Effector memory CD4-positive, alpha-beta T cell (primary cell): ENCODE data around the gene SLC22A31.

Experiments used
- DNase-seq, 3 donors: peaks; one replicate each; pipeline ENCODE4 v3.0.0-alpha.2; 2020
- H3K27ac ChIP-seq: 2 replicates; pipeline ENCODE4 v1.7.0; 2013; ENCODE audit warnings: mild to moderate bottlenecking, low read length, moderate library complexity; ENCODE audit not compliant: insufficient read depth, poor library complexity, severe bottlenecking
- H3K27me3 ChIP-seq: replicated peaks from 2 replicates; pipeline ENCODE4 v1.7.0; 2013; ENCODE audit warnings: mild to moderate bottlenecking, low read length; ENCODE audit not compliant: insufficient read depth, control insufficient read depth, poor library complexity, severe bottlenecking
- H3K36me3 ChIP-seq: 2 replicates; pipeline ENCODE4 v1.7.0; 2013; ENCODE audit warnings: mild to moderate bottlenecking, low read length, moderate library complexity; ENCODE audit not compliant: control insufficient read depth, insufficient read depth
- H3K4me1 ChIP-seq: 2 replicates; pipeline ENCODE4 v1.7.0; 2013; ENCODE audit warnings: low read length, mild to moderate bottlenecking; ENCODE audit not compliant: control insufficient read depth, insufficient read depth, poor library complexity, severe bottlenecking
- H3K4me3 ChIP-seq: 2 replicates; pipeline ENCODE4 v1.7.0; 2013; ENCODE audit warnings: low read length, low read depth, mild to moderate bottlenecking; ENCODE audit not compliant: insufficient read depth, poor library complexity, severe bottlenecking
- H3K9me3 ChIP-seq: 2 replicates; pipeline ENCODE4 v1.7.0; 2013; ENCODE audit warnings: mild to moderate bottlenecking, low read length, moderate library complexity; ENCODE audit not compliant: control insufficient read depth

Gene SLC22A31

GRCh38 chr16:89156740-89157645, 43.3 kb downstream of the SLC22A31 start:
- H3K4me3 ChIP-seq, result no peak overlapping the region
- no peak overlapping the region for H3K27ac ChIP-seq
- H3K36me3 ChIP-seq, result peaks cover under 1% of the 10 kb centered on the region
- no peaks in the 10 kb centered on the region for H3K27me3 ChIP-seq
- no peaks in the 10 kb centered on the region for H3K4me1 ChIP-seq
- H3K9me3 ChIP-seq, result no peaks in the 10 kb centered on the region
- DNase-seq, result no peak

- no peak for DNase-seq
- H3K27me3 ChIP-seq, result no peaks in the 10 kb centered on the region
- H3K4me1 ChIP-seq, result no peaks in the 10 kb centered on the region
- H3K36me3 ChIP-seq, result peaks cover 4% of the 10 kb centered on the region
- no peak overlapping the region for H3K27ac ChIP-seq
- H3K9me3 ChIP-seq, result no peaks in the 10 kb centered on the region
- no peak overlapping the region for H3K4me3 ChIP-seq
Observed at GRCh38 chr16:89155851-89156739, 44.2 kb downstream of the SLC22A31 start.

- Histone ChIP-seq H3K36me3 (peaks cover 10% of the 10 kb centered on the region), H3K4me1 (no peaks in the 10 kb centered on the region), H3K9me3 (no peaks in the 10 kb centered on the region), H3K27me3 (no peaks in the 10 kb centered on the region), H3K27ac (no peak overlapping the region), H3K4me3 (no peak overlapping the region)
- DNase-seq, result no peak
Observed at GRCh38 chr16:89155184-89155679, 45.1 kb downstream of the SLC22A31 start.

GRCh38 chr16:89154390-89155183, 45.8 kb downstream of the SLC22A31 start:
- peaks cover 15% of the 10 kb centered on the region for H3K36me3 ChIP-seq
- DNase-seq, result no peak
- no peaks in the 10 kb centered on the region for H3K4me1 ChIP-seq
- no peak overlapping the region for H3K27ac ChIP-seq
- no peak overlapping the region for H3K4me3 ChIP-seq
- no peaks in the 10 kb centered on the region for H3K9me3 ChIP-seq
- H3K27me3 ChIP-seq, result no peaks in the 10 kb centered on the region

- Histone ChIP-seq H3K9me3 (no peaks in the 10 kb centered on the region), H3K36me3 (peaks cover 22% of the 10 kb centered on the region), H3K4me1 (no peaks in the 10 kb centered on the region), H3K27me3 (no peaks in the 10 kb centered on the region), H3K4me3 (no peak overlapping the region), H3K27ac (no peak overlapping the region)
- no peak for DNase-seq
Observed at GRCh38 chr16:89153848-89154271, 46.5 kb downstream of the SLC22A31 start.

GRCh38 chr16:89152831-89153700, 47.3 kb downstream of the SLC22A31 start:
- Histone ChIP-seq H3K9me3 (no peaks in the 10 kb centered on the region), H3K27ac (no peak overlapping the region), H3K27me3 (no peaks in the 10 kb centered on the region), H3K36me3 (peaks cover 26% of the 10 kb centered on the region), H3K4me1 (no peaks in the 10 kb centered on the region), H3K4me3 (no peak overlapping the region)
- no peak for DNase-seq

GRCh38 chr16:89150981-89151380, 49.4 kb downstream of the SLC22A31 start:
- H3K27me3 ChIP-seq, result no peaks in the 10 kb centered on the region
- H3K36me3 ChIP-seq, result peaks cover 30% of the 10 kb centered on the region
- no peak overlapping the region for H3K27ac ChIP-seq
- H3K9me3 ChIP-seq, result no peaks in the 10 kb centered on the region
- DNase-seq, result no peak
- H3K4me1 ChIP-seq, result no peaks in the 10 kb centered on the region
- no peak overlapping the region for H3K4me3 ChIP-seq

GRCh38 chr16:89150090-89150835, 50.1 kb downstream of the SLC22A31 start:
- H3K36me3 ChIP-seq, result peaks cover 37% of the 10 kb centered on the region
- no peak overlapping the region for H3K27ac ChIP-seq
- no peaks in the 10 kb centered on the region for H3K4me1 ChIP-seq
- H3K27me3 ChIP-seq, result no peaks in the 10 kb centered on the region
- no peaks in the 10 kb centered on the region for H3K9me3 ChIP-seq
- DNase-seq, result no peak
- no peak overlapping the region for H3K4me3 ChIP-seq
